Ovary (tissue), 9 donors: Measurements from ENCODE around the gene BABAM2. TPM values are rescaled to one million over a fixed set of nuclear protein-coding genes. Genes with fewer than 3 reads are reported as not detected.

Experiments used
- DNase-seq, 5 donors: peaks; one replicate each; pipeline ENCODE4 v3.0.0-alpha.2; 2019 to 2020
- H3K27ac ChIP-seq, 2 donors: fragments of 200-600 bp; one replicate each; pipeline versions ENCODE4 v1.5.1 to v1.8.0; 2019 to 2022
- H3K27me3 ChIP-seq: fragments of 200-600 bp; one replicate; pipeline ENCODE4 v1.8.0; 2022
- H3K36me3 ChIP-seq: fragments of 200-600 bp; sonication (generic); one replicate; pipeline ENCODE4 v1.5.1; 2019
- H3K4me1 ChIP-seq: one replicate; pipeline ENCODE4 v1.8.1; 2013; ENCODE audit warnings: mild to moderate bottlenecking, moderate library complexity; ENCODE audit not compliant: insufficient read depth
- H3K4me3 ChIP-seq: fragments of 200-600 bp; sonication (generic); one replicate; pipeline ENCODE4 v1.5.1; 2017
- H3K9me3 ChIP-seq, 2 donors: fragments of 200-600 bp in 1 of 2; sonication (generic) in 1 of 2; one replicate each; pipeline versions ENCODE4 v1.5.1 to v1.8.1; 2013 to 2019; ENCODE audit warnings: mild to moderate bottlenecking in 1 of 2, moderate library complexity in 1 of 2
- CTCF ChIP-seq, 3 donors: fragments of 450-650 bp in 2 of 3; fragments of 200-600 bp in 1 of 3; IDR thresholded peaks; one replicate each; pipeline versions ENCODE4 v1.5.1 to v1.8.0; 2016 to 2022; ENCODE audit warnings: antibody characterized with exemption in 3 of 3, mild to moderate bottlenecking in 1 of 3
- EP300 ChIP-seq: sonication (generic); formaldehyde crosslinking; IDR thresholded peaks from one replicate; pipeline ENCODE4 v1.6.1; 2017; ENCODE audit warnings: antibody characterized with exemption
- POLR2A ChIP-seq: fragments of 450-650 bp; IDR thresholded peaks from one replicate; pipeline ENCODE4 v1.6.1; 2017; ENCODE audit warnings: antibody characterized with exemption, mild to moderate bottlenecking, moderate library complexity
- WGBS, 3 donors: extraction: QIAGEN DNeasy Blood & Tissue Kit in 1 of 3; methylation state at CpG; one replicate each; pipeline versions ENCODE4 v1.1.5 to v1.1.7; 2013 to 2017; 5-methylcytosine and 5-hydroxymethylcytosine counted together
- intact Hi-C, 4 donors: fragments of 100-400 bp; cut with DNase I; formaldehyde crosslinking; loops; one replicate each; pipeline versions ENCODE4 v1.11.0 to v1.15.1; 2022 to 2023
- polyA plus RNA-seq, 2 donors: library from polyadenylated mRNA; stranded (reverse); fragments of 200-250 nt in 1 of 2; fragments of 350-450 nt in 1 of 2; fragmentation: Illumina TruSeq in 1 of 2; extraction: RNeasy Lipid Tissue Mini Kit (QIAGEN cat#74804) in 1 of 2; gene quantifications; one replicate each; pipeline ENCODE4 v1.2.3, GENCODE V29; 2013 to 2014
- total RNA-seq, 7 donors: library from RNA; depleted of rRNA in 2 of 7; stranded (reverse); fragments of >200 nt in 2 of 7; fragmentation: NEBNext Ultra II Directional in 3 of 7; extraction: Animal tissue kit (Norgen Biotek cat#: 25700) in 3 of 7; gene quantifications; one replicate each; pipeline versions ENCODE4 v1.1.0 to v1.2.4, GENCODE V29; 2016 to 2023
- donor health status: DM: no; HTN: no; CAD: no; lungs with moderate emphysema.
- donor health status: DM: no; HTN: no; CAD: no.
- donor health status: Bipolar disorder and iron deficiency.
- donor health status: DM: yes; HTN: yes; CAD: no.
- donor health status: DM: no; HTN: no; CAD: no.
- donor health status: DM: yes; HTN: yes; CAD: no.

The BABAM2 gene
- total and polyA plus RNA-seq, 9 donors: 22.0 to 96.7 (median 46.8) TPM

- H3K4me1 ChIP-seq: no peaks in the 10 kb centered on the region
- 52 to 60% (median 58%) methylated on average over 3 of the region's 3 CpGs for WGBS, 3 donors
- H3K27me3 ChIP-seq: no peaks in the 10 kb centered on the region
- DNase-seq: no peak
- no peaks in the 10 kb centered on the region for H3K9me3 ChIP-seq
- intact Hi-C loops: no loop called here
- no peak for TF ChIP-seq CTCF (IDR thresholded peaks at IDR 0.05)
- TF ChIP-seq EP300: no peak
- no peak for TF ChIP-seq POLR2A
- H3K36me3 ChIP-seq: no peaks in the 10 kb centered on the region
- no peak overlapping the region for H3K4me3 ChIP-seq
- H3K27ac ChIP-seq: no peak overlapping the region
These were observed 36.2 kb upstream of the BABAM2 start for GRCh38 chr2:27854229-27854862.

GRCh38 chr2:27855476-27855875, 35.1 kb upstream of the BABAM2 start:
- intact Hi-C loops: no loop called here
- Histone ChIP-seq H3K27ac (no peak overlapping the region), H3K4me3 (no peak overlapping the region), H3K36me3 (no peaks in the 10 kb centered on the region), H3K9me3 (no peaks in the 10 kb centered on the region), H3K4me1 (no peaks in the 10 kb centered on the region), H3K27me3 (no peaks in the 10 kb centered on the region)
- TF ChIP-seq POLR2A: no peak
- no peak for TF ChIP-seq EP300
- DNase-seq: no peak

GRCh38 chr2:27856386-27856785, 34.1 kb upstream of the BABAM2 start:
- no peak overlapping the region for H3K27ac ChIP-seq
- intact Hi-C loops: no loop called here

GRCh38 chr2:27856956-27857355, 33.6 kb upstream of the BABAM2 start:
- Histone ChIP-seq H3K36me3 (no peaks in the 10 kb centered on the region), H3K27ac (no peak overlapping the region), H3K4me3 (no peak overlapping the region), H3K4me1 (no peaks in the 10 kb centered on the region), H3K9me3 (no peaks in the 10 kb centered on the region), H3K27me3 (no peaks in the 10 kb centered on the region)
- no peak for TF ChIP-seq POLR2A
- TF ChIP-seq EP300: no peak
- no peak for TF ChIP-seq CTCF (IDR thresholded peaks at IDR 0.05)
- DNase-seq: no peak
- intact Hi-C loops: no loop called here
- WGBS, 3 donors: 63 to 94% (median 80%) methylated on average over 3 of the region's 3 CpGs

More at GRCh38 chr2:27856386-27856785, 34.1 kb upstream of the BABAM2 start:
- H3K4me1 ChIP-seq: no peaks in the 10 kb centered on the region
- WGBS, 3 donors: 58 to 78% (median 77%) methylated on average over 3 of the region's 3 CpGs
- TF ChIP-seq POLR2A (no peak), CTCF (IDR thresholded peaks at IDR 0.05) (no peak), EP300 (no peak)
- no peaks in the 10 kb centered on the region for H3K9me3 ChIP-seq
- no peaks in the 10 kb centered on the region for H3K27me3 ChIP-seq
- no peaks in the 10 kb centered on the region for H3K36me3 ChIP-seq
- H3K4me3 ChIP-seq: no peak overlapping the region
- DNase-seq: no peak

- H3K27me3 ChIP-seq: no peaks in the 10 kb centered on the region
- DNase-seq: no peak
- H3K36me3 ChIP-seq: no peaks in the 10 kb centered on the region
- intact Hi-C loops: no loop called here
- H3K4me3 ChIP-seq: no peak overlapping the region
- H3K27ac ChIP-seq: no peak overlapping the region
- H3K9me3 ChIP-seq: no peaks in the 10 kb centered on the region
- H3K4me1 ChIP-seq: no peaks in the 10 kb centered on the region
- TF ChIP-seq EP300 (no peak), POLR2A (no peak), CTCF (IDR thresholded peaks at IDR 0.05) (no peak)
- WGBS, 3 donors: 91 to 95% (median 93%) methylated on average over 4 of the region's 4 CpGs
These were observed 32.9 kb upstream of the BABAM2 start for GRCh38 chr2:27857417-27858172.
